ENCODE measurements around the gene MRPL10.
A peak's percentile ranks its signal among the peaks of the same experiment; 100 is the strongest.

The MRPL10 gene

GRCh38 chr17:47840742-47841487, 9.6 kb upstream of the MRPL10 start, which contains the start of gene SCRN2:
SCRN2 (minus strand) TSS chr17:47841273; CDS start chr17:47840843, 430 bp downstream.
- ChIA-PET CTCF (interaction anchor here (0.7 to 25.0 kb wide), 30 partner anchors 11 to 194 kb away, joined by 3 to 687 read pairs (median 4); partner anchors contain the start of genes CDK5RAP3, KPNB1, LRRC46 and MRPL10), POLR2A (no interaction called here)
- peak; percentile 95 for TF ChIP-seq CTCF (IDR thresholded peaks at IDR 0.05; ENCODE audit: control extremely low read depth, extremely low read depth, low read depth, missing control alignments)
- peak; percentile 93 for DNase-seq (ENCODE audit: extremely low spot score)

- TF ChIP-seq CTCF (IDR thresholded peaks at IDR 0.05; ENCODE audit: control extremely low read depth, extremely low read depth, low read depth, missing control alignments) = no peak
- DNase-seq (ENCODE audit: extremely low spot score) = no peak
- ChIA-PET CTCF (interaction anchor here (0.6 to 25.0 kb wide), 24 partner anchors 10 to 190 kb away, joined by 3 to 687 read pairs (median 4); partner anchors contain the start of genes CDK5RAP3, KPNB1, LRRC46 and MRPL10), POLR2A (no interaction called here)
Measured at GRCh38 chr17:47840001-47840741, 8.8 kb upstream of the MRPL10 start.

GRCh38 chr17:47839071-47839470, 7.7 kb upstream of the MRPL10 start:
- no peak for DNase-seq (ENCODE audit: extremely low spot score)
- ChIA-PET CTCF (interaction anchor here (0.7 to 25.0 kb wide), 4 partner anchors 16 to 179 kb away, joined by 3 to 687 read pairs (median 13); partner anchors contain the start of genes OSBPL7 and SP2), POLR2A (no interaction called here)
- no peak for TF ChIP-seq CTCF (IDR thresholded peaks at IDR 0.05; ENCODE audit: control extremely low read depth, extremely low read depth, low read depth, missing control alignments)

GRCh38 chr17:47838636-47839035, 7.3 kb upstream of the MRPL10 start:
- DNase-seq (ENCODE audit: extremely low spot score) = no peak
- CTCF ChIA-PET = interaction anchor here (1.4 to 25.0 kb wide), 3 partner anchors 16 to 179 kb away, joined by 6 to 687 read pairs (median 20); partner anchors contain the start of genes OSBPL7 and SP2
- POLR2A ChIA-PET = no interaction called here
- TF ChIP-seq CTCF (IDR thresholded peaks at IDR 0.05; ENCODE audit: control extremely low read depth, extremely low read depth, low read depth, missing control alignments) = no peak

GRCh38 chr17:47837401-47838039, 6.2 kb upstream of the MRPL10 start:
- POLR2A ChIA-PET = no interaction called here
- CTCF ChIA-PET = interaction anchor here (0.9 to 4.2 kb wide), 5 partner anchors 8 to 181 kb away, joined by 3 to 35 read pairs (median 3); partner anchors contain the start of gene CDK5RAP3
- DNase-seq (ENCODE audit: extremely low spot score) = no peak
- no peak for TF ChIP-seq CTCF (IDR thresholded peaks at IDR 0.05; ENCODE audit: control extremely low read depth, extremely low read depth, low read depth, missing control alignments)

- no peak for TF ChIP-seq CTCF (IDR thresholded peaks at IDR 0.05; ENCODE audit: control extremely low read depth, extremely low read depth, low read depth, missing control alignments)
- POLR2A ChIA-PET = no interaction called here
- CTCF ChIA-PET = interaction anchor here (1.3 to 4.2 kb wide), 4 partner anchors 13 to 182 kb away, joined by 3 to 35 read pairs (median 4); partner anchors contain the start of gene CDK5RAP3
- DNase-seq (ENCODE audit: extremely low spot score) = no peak
Measured at GRCh38 chr17:47836601-47837000, 5.3 kb upstream of the MRPL10 start.

Measured in GM10248 (cell line).